Stomach (tissue), 4 donors: ENCODE data around the gene AKNA.

Source experiments
- EP300 ChIP-seq: sonication (generic); formaldehyde crosslinking; IDR thresholded peaks from one replicate; pipeline ENCODE4 v1.6.1; 2017; ENCODE audit warnings: antibody characterized with exemption
- POLR2A ChIP-seq, 4 donors: fragments of 450-650 bp; IDR thresholded peaks; one replicate each; pipeline ENCODE4 v1.6.1; 2016; ENCODE audit warnings: antibody characterized with exemption in 4 of 4, control low read depth in 2 of 4, mild to moderate bottlenecking in 1 of 4, moderate library complexity in 1 of 4
- POLR2AphosphoS5 ChIP-seq, 3 donors: sonication (generic); formaldehyde crosslinking; IDR thresholded peaks; one replicate each; pipeline ENCODE4 v1.6.1; 2016; ENCODE audit warnings: antibody characterized with exemption in 3 of 3
- TF ChIP-seq, protein P1 (sequence below), 7 experiments: fragments of 450-650 bp in 4 of 7; fragments of 200-600 bp in 3 of 7; sonication (generic) in 3 of 7; IDR thresholded peaks; one replicate each; pipeline ENCODE4 v1.5.1; 2016 to 2019; ENCODE audit warnings: antibody characterized with exemption in 7 of 7, control low read depth in 2 of 7, mild to moderate bottlenecking in 1 of 7

- TF ChIP-seq POLR2AphosphoS5 (IDR thresholded peaks at IDR 0.05) (peak in 1 of 3 donors; percentile 16), EP300 (no peak), POLR2A (IDR thresholded peaks at IDR 0.05) (no peak)
- TF ChIP-seq, protein P1, sequence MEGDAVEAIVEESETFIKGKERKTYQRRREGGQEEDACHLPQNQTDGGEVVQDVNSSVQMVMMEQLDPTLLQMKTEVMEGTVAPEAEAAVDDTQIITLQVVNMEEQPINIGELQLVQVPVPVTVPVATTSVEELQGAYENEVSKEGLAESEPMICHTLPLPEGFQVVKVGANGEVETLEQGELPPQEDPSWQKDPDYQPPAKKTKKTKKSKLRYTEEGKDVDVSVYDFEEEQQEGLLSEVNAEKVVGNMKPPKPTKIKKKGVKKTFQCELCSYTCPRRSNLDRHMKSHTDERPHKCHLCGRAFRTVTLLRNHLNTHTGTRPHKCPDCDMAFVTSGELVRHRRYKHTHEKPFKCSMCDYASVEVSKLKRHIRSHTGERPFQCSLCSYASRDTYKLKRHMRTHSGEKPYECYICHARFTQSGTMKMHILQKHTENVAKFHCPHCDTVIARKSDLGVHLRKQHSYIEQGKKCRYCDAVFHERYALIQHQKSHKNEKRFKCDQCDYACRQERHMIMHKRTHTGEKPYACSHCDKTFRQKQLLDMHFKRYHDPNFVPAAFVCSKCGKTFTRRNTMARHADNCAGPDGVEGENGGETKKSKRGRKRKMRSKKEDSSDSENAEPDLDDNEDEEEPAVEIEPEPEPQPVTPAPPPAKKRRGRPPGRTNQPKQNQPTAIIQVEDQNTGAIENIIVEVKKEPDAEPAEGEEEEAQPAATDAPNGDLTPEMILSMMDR (IDR thresholded peaks at IDR 0.05): no peak
These were observed 15.5 kb downstream of the AKNA start for GRCh38 chr9:114371973-114372917.
